Activated CD8-positive, alpha-beta memory T cell treated with anti-CD3 and anti-CD28 coated beads for 1 hour (primary cell): Measurements from ENCODE around the gene TMLHE.
"Not testable (repeated sequence)": the region's sequence is repeated elsewhere in the genome, so short reads cannot be mapped to it uniquely, and the experiment has no call there.

ENCODE experiments used
- DNase-seq, 2 donors: peaks; one replicate each; pipeline ENCODE4 v3.0.0-alpha.2; 2020; ENCODE audit warnings: low read depth in 1 of 2; ENCODE audit errors: extremely low read depth in 1 of 2

The TMLHE gene

DNA sequence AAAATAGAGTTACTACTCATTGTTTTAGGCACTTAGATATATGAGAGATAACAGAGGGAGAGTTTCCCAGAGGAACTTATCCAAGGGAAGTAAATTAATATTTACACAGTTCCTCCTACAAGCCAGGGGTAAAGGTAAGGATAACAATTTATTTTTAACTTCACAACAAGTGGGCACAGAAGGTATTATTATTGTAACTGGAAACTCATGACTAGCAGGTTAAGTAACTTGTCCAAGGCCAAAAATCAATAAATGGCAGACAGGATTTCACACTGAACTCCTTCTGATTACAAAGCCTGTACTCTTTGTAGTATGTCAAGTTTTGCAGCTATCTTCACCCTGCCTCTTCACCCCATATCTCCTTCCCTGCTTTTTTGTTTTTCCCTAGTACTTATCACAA, 107.5 kb downstream of the TMLHE start:
- no peak for DNase-seq

DNA sequence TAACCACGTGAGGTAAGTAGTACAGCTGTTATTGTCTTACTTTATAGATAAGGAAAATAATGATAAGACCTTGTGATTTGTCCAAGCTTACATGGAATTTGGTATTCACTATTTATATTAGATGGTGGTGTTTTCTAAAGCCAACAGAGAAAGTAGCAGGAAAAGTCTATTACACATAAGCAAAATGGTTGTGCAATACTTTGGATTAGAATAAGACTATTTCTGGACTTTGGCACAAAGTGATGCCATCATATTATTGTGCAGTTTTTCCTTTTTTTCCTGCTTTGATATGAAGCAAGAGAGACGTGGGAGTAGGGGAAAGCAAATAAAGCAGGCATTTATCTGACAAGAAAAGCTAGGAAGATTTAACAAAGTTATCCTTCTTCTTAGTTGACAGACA, 117.6 kb downstream of the TMLHE start:
- not testable (repeated sequence) for DNase-seq

DNA sequence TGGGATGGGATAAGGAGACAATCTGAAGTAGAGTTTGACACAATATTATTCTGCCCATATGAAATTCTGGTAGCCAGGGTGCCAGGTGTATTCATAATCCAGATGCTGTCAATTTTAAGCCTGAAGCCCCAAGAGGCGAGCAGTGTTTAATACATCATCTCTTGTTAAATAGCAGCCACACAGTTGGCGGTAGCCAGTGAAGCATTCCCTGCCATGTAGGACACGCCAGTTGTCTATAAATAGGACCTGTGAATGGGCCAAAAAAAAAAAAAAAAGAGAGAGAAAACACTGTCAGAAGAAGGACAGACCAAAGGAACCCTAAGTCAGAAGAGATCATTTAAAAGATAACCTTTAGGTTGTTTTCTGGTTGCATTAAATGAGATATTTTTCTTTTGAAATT, 121.3 kb downstream of the TMLHE start:
- not testable (repeated sequence) for DNase-seq

DNA sequence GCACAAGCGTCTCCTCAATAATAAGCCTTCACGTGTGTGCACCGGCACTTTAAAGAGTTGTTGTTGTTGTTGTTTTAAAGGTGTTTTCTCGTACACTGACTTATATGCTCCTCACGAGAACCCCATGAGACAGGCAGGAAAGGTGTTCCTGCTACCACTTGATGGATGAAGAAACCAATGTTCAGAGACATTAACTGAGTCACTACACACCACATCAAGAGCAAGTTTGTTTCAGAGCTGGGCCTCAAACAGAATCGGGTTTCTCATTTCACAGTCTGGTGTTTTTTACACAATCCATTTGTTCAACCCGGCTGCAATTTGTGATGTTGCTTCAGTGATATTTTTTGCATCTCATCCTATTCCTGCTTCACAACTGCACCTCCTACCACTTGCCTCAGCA, 135.6 kb downstream of the TMLHE start:
- DNase-seq: not testable (repeated sequence)

DNA sequence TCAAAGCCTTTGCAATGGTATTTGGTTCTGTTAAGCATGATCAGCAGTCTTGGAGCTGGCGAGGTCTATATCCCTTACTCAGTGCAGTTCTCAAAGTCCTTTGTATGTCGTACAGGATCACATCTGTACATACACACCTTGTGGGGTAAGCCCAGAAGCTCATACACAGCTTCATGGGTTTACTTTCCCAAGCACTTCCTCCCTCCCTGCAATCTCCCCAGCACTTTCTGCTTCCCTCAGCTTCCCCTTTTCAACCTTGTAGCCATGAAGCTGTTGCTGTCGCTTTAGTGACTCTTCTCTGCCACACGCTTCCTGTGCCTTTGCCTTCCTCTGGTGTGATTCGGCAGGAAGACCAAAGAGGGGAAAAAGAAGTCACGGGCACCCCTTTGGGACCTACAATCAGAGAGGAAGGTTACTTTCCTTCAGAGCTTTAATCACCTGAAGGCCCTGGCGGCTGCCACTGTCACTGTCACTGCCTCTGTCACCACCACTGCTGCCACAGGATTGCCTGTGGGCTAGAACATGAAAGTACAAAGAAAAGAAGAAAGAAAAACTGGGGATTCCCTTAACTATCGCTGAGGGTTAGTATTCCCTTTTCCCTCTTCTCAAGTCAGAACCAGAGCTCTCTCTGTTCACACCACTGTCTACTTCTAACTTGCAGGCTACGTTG, 146.3 kb downstream of the TMLHE start:
- DNase-seq: not testable (repeated sequence)

DNA sequence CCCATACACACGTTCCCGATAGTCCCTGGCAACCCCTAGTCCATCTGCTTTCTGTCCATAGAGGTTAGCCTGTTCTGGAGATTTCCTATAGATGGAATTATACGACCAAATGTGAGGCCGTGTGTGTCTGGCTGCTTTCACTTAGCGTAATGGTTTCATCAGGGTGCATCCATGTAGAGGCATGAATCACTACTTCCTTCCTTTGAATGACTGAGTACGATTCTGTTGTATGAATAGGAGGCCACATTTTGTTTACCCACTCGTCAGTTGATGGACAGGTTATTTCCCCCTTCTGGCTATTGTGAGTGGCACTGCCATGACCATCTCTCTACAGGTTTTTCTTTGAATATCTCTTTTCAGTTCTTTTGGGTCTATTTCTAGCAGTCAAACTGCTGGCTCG, 152.3 kb downstream of the TMLHE start:
- DNase-seq: not testable (repeated sequence)

DNA sequence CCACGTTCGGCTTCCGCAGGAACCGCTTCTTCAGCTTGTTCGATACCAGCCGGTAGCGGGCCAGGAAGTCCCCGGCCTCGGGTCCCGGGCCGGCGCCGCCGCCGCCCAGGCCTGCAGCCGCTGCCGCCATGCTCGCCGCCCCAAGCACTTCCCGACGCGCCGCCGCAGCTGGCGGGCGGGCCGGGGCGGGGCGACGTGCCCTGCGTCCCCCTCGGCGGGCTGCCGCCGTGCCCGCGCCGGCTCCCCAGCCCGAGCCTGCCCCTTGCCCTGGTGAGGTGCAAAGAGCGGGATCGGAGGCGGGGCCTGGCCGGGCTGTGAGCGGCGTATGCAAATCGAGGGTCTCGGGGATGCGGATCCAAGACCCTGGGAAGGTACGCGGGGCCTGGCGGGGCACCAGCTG, 154.3 kb downstream of the TMLHE start, which contains the start of gene F8A3:
Gene F8A3 (minus strand): TSS at position 150 of the 400 bp plus-strand sequence. CDS start 20 bp downstream, at position 130.
- not testable (repeated sequence) for DNase-seq

DNA sequence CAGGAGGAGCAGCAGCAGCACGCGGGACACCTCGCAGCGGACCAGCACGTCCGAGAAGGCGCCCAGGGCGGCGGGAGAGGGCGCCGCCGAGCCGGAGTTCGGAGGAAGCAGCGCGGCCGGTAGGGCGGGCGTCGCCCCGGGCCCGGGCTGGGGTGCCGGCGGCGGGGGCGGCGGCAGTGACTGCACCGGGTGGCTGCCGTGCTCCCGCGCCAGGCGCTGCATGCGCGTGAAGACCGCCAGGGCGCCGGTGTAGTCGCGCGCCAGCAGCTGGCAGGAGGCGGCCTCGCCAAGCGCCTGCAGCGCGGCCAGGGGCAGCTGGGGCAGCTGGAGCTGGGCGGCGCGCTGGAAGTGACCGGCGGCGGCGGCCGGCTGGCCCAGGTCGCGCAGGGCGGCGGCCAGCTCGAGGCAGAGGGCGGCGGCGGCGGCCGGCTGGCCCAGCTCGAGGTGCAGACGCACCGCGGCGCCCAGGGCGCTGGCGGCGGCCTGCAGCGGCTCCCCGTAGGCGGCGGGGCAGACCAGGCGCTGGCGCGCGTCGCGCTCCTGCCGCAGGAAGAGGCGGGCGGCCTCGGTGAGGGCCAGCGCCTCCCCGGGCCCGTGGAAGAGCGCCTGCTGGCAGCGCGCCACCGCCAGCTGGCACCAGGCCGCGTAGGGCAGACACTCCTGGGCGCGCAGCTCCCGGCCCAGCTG, 154.8 kb downstream of the TMLHE start:
- not testable (repeated sequence) for DNase-seq

DNA sequence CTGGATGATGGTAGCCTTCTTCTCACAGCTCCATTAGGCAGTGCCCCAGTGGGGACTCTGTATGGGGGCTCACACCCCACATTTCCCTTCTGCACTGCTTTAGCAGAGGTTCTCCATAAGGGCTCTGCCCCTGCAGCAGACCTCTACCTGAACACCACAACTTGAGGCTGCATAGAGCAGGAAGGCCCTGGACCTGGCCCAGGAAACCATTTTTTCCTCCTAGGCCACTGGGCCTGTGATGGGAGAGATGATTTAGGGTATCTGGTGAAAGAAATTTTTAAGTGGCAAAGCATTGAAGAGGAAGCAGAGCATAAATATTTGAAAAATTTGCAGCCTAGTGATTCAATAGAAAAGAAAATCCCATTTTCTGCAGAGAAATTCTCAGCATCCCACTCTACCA, 171.7 kb downstream of the TMLHE start:
- DNase-seq: no peak
